GM10266 (cell line): ENCODE data around the gene ATRIP.

Experiments
- DNase-seq: peaks from one replicate; pipeline ENCODE4 v3.0.0; 2012; ENCODE audit errors: extremely low spot score
- CTCF ChIP-seq: IDR thresholded peaks from 2 replicates; pipeline ENCODE4 v1.5.1; 2012; ENCODE audit warnings: mild to moderate bottlenecking, low read depth; ENCODE audit not compliant: control insufficient read depth, insufficient read depth; ENCODE audit errors: missing control alignments

Gene ATRIP

GRCh38 chr3:48406443-48407431 is 39.8 kb upstream of the ATRIP start:
- DNase-seq = peak; percentile 10

GRCh38 chr3:48407542-48408099 is 38.9 kb upstream of the ATRIP start:
- no peak for TF ChIP-seq CTCF
- DNase-seq = peak; percentile 21

More at GRCh38 chr3:48406443-48407431, 39.8 kb upstream of the ATRIP start:
- no peak for TF ChIP-seq CTCF

GRCh38 chr3:48408823-48409281 is 37.7 kb upstream of the ATRIP start:
- peak; percentile 27 for TF ChIP-seq CTCF
- DNase-seq = peak; percentile 30

GRCh38 chr3:48409291-48410201 is 37.0 kb upstream of the ATRIP start:
- DNase-seq = peak; percentile 5
- no peak for TF ChIP-seq CTCF

GRCh38 chr3:48410205-48411040 is 36.1 kb upstream of the ATRIP start:
- TF ChIP-seq CTCF = no peak
- DNase-seq = no peak

GRCh38 chr3:48411041-48411588 is 35.4 kb upstream of the ATRIP start:
- DNase-seq = no peak
- no peak for TF ChIP-seq CTCF
